Measurements from ENCODE around the gene RASA2. TPM values are rescaled to one million over a fixed set of nuclear protein-coding genes. Genes with fewer than 3 reads are reported as not detected.

Gene RASA2
- total RNA-seq, 1 donor from 2014 or later: 21.5 TPM

GRCh38 chr3:141652349-141652748 is 165.5 kb downstream of the RASA2 start:
- no peak overlapping the region for H3K4me3 Mint-ChIP-seq (ENCODE audit: low read depth)
- H3K4me1 Mint-ChIP-seq (ENCODE audit: low read depth): peaks cover 15% of the 10 kb centered on the region
- peaks cover 10% of the 10 kb centered on the region for H3K27me3 Mint-ChIP-seq
- H3K36me3 Mint-ChIP-seq (ENCODE audit: insufficient read depth): no peaks in the 10 kb centered on the region
- no peak for TF ChIP-seq CTCF (IDR thresholded peaks at IDR 0.05; ENCODE audit: unreplicated experiment)
- peaks cover 3% of the 10 kb centered on the region for H3K9me3 Mint-ChIP-seq (ENCODE audit: low read depth)
- no peak overlapping the region for H3K27ac Mint-ChIP-seq
- DNase-seq (ENCODE audit: low spot score, unreplicated experiment): no peak

- Mint-ChIP-seq H3K36me3 (ENCODE audit: insufficient read depth) (no peaks in the 10 kb centered on the region), H3K9me3 (ENCODE audit: low read depth) (peaks cover 3% of the 10 kb centered on the region), H3K27ac (no peak overlapping the region), H3K4me1 (ENCODE audit: low read depth) (peaks cover 5% of the 10 kb centered on the region), H3K4me3 (ENCODE audit: low read depth) (no peak overlapping the region), H3K27me3 (peaks cover 23% of the 10 kb centered on the region)
- no peak for TF ChIP-seq CTCF (IDR thresholded peaks at IDR 0.05; ENCODE audit: unreplicated experiment)
- DNase-seq (ENCODE audit: low spot score, unreplicated experiment): no peak
These were observed 167.0 kb downstream of the RASA2 start for GRCh38 chr3:141653847-141654246.

- no peak overlapping the region for H3K27ac Mint-ChIP-seq
These were observed 169.0 kb downstream of the RASA2 start for GRCh38 chr3:141655801-141656200.

GRCh38 chr3:141656771-141657170 is 169.9 kb downstream of the RASA2 start:
- no peak for DNase-seq (ENCODE audit: low spot score, unreplicated experiment)
- H3K4me1 Mint-ChIP-seq (ENCODE audit: low read depth): peaks cover 9% of the 10 kb centered on the region
- peaks cover 3% of the 10 kb centered on the region for H3K9me3 Mint-ChIP-seq (ENCODE audit: low read depth)
- H3K4me3 Mint-ChIP-seq (ENCODE audit: low read depth): no peak overlapping the region
- no peak overlapping the region for H3K27ac Mint-ChIP-seq
- no peak for TF ChIP-seq CTCF (IDR thresholded peaks at IDR 0.05; ENCODE audit: unreplicated experiment)
- H3K27me3 Mint-ChIP-seq: peaks cover 43% of the 10 kb centered on the region
- no peaks in the 10 kb centered on the region for H3K36me3 Mint-ChIP-seq (ENCODE audit: insufficient read depth)

More at GRCh38 chr3:141655801-141656200, 169.0 kb downstream of the RASA2 start:
- Mint-ChIP-seq H3K4me1 (ENCODE audit: low read depth) (peaks cover 9% of the 10 kb centered on the region), H3K9me3 (ENCODE audit: low read depth) (peaks cover 3% of the 10 kb centered on the region), H3K4me3 (ENCODE audit: low read depth) (no peak overlapping the region), H3K36me3 (ENCODE audit: insufficient read depth) (no peaks in the 10 kb centered on the region), H3K27me3 (peaks cover 34% of the 10 kb centered on the region)
- no peak for DNase-seq (ENCODE audit: low spot score, unreplicated experiment)
- no peak for TF ChIP-seq CTCF (IDR thresholded peaks at IDR 0.05; ENCODE audit: unreplicated experiment)

GRCh38 chr3:141657516-141657915 is 170.7 kb downstream of the RASA2 start:
- Mint-ChIP-seq H3K4me3 (ENCODE audit: low read depth) (no peak overlapping the region), H3K27me3 (peaks cover 48% of the 10 kb centered on the region), H3K4me1 (ENCODE audit: low read depth) (peaks cover 9% of the 10 kb centered on the region), H3K27ac (no peak overlapping the region), H3K36me3 (ENCODE audit: insufficient read depth) (no peaks in the 10 kb centered on the region), H3K9me3 (ENCODE audit: low read depth) (peaks cover 3% of the 10 kb centered on the region)
- DNase-seq (ENCODE audit: low spot score, unreplicated experiment): no peak
- TF ChIP-seq CTCF (IDR thresholded peaks at IDR 0.05; ENCODE audit: unreplicated experiment): no peak

All from progenitor cell of endocrine pancreas (in vitro differentiated cells).